Right lobe of liver (tissue), 6 donors: ENCODE results near the gene ETV3L. TPM values are rescaled to one million over a fixed set of nuclear protein-coding genes. Genes with fewer than 3 reads are reported as not detected.

ENCODE experiments used
- ATAC-seq, 4 donors: fragments of 200-7000 bp; cut with Tn5 transposase; one replicate each; pipeline ENCODE4 v1.9.1; 2020; ENCODE audit warnings: mild to moderate bottlenecking in 4 of 4, moderate library complexity in 4 of 4
- DNase-seq, 3 donors: peaks; one replicate each; pipeline ENCODE4 v3.0.0-alpha.2; 2020
- H3K27ac ChIP-seq, 3 donors: fragments of 200-600 bp; one replicate each; pipeline ENCODE4 v1.8.0; 2022
- H3K27me3 ChIP-seq, 2 donors: fragments of 200-600 bp; one replicate each; pipeline ENCODE4 v1.8.0; 2022
- H3K36me3 ChIP-seq, 4 donors: fragments of 200-600 bp; sonication (generic) in 1 of 4; one replicate each; pipeline versions ENCODE4 v1.5.1 to v1.8.0; 2017 to 2022; ENCODE audit warnings: control low read depth in 1 of 4
- H3K4me1 ChIP-seq, 4 donors: fragments of 200-600 bp; sonication (generic) in 1 of 4; one replicate each; pipeline versions ENCODE4 v1.5.1 to v1.8.0; 2017 to 2022; ENCODE audit warnings: control low read depth in 1 of 4
- H3K4me3 ChIP-seq, 3 donors: fragments of 200-600 bp; one replicate each; pipeline ENCODE4 v1.8.0; 2022
- H3K9me3 ChIP-seq, 4 donors: fragments of 200-600 bp; sonication (generic) in 1 of 4; one replicate each; pipeline versions ENCODE4 v1.5.1 to v1.8.0; 2017 to 2022; ENCODE audit warnings: control low read depth in 1 of 4
- CTCF ChIP-seq, 4 donors: fragments of 200-600 bp in 3 of 4; fragments of 450-650 bp in 1 of 4; IDR thresholded peaks; one replicate each; pipeline versions ENCODE4 v1.5.1 to v1.8.0; 2016 to 2022; ENCODE audit warnings: antibody characterized with exemption in 4 of 4, mild to moderate bottlenecking in 2 of 4
- POLR2A ChIP-seq: fragments of 450-650 bp; IDR thresholded peaks from one replicate; pipeline ENCODE4 v1.6.1; 2017; ENCODE audit warnings: antibody characterized with exemption, mild to moderate bottlenecking
- WGBS: methylation state at CpG from one replicate; pipeline ENCODE4 v1.1.6; 2018; ENCODE audit warnings: low coverage, low lambda C conversion rate; ENCODE audit not compliant: insufficient coverage; ENCODE audit errors: missing lambda C conversion rate; 5-methylcytosine and 5-hydroxymethylcytosine counted together
- intact Hi-C, 2 donors: fragments of 100-400 bp; cut with DNase I; formaldehyde crosslinking; loops; one replicate each; pipeline versions ENCODE4 v1.11.2 to v1.14.1; 2022
- total RNA-seq, 6 experiments: library from RNA; depleted of rRNA in 2 of 6; stranded (reverse); fragments of >200 nt in 2 of 6; fragmentation: NEBNext Ultra II Directional in 3 of 6; extraction: Animal tissue kit (Norgen Biotek cat#: 25700) in 3 of 6; gene quantifications; one replicate each; pipeline versions ENCODE4 v1.1.0 to v1.2.4, GENCODE V29; 2016 to 2023
- donor health status: DM: no; HTN: yes; CAD: no.
- donor health status: DM: no; HTN: no; CAD: no.
- donor health status: DM: no; HTN: no; CAD: no.
- donor health status: DM: no; HTN: yes; CAD: no.
- donor health status: DM: no; HTN: yes; CAD: no.

Gene ETV3L
- total RNA-seq, 6 experiments from 2014 or later: not detected

DNA sequence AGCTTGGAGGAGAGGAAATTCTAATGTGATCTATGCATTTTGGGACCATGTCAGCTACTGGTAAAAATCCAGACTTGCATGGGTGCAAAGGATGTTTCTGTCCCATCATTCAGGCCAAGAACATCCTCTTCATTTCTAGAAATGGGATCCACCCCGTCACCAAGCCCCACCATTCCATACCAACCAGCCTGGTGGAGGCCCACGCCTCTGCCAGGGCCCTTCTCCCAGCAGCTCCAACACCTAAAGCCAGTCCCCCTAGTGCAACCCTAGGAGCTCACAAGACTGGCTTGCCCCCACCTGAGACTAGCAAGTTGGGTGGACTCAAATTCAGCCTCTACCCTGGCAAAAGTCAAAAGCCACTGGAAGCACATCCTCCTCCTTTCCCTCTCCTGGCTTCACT lies 55.9 kb downstream of the ETV3L start:
- Histone ChIP-seq H3K36me3 (no peaks in the 10 kb centered on the region), H3K4me3 (no peak overlapping the region), H3K9me3 (no peaks in the 10 kb centered on the region), H3K4me1 (peaks cover 0 to 41% (median 10%) of the 10 kb centered on the region in 4 donors), H3K27me3 (no peaks in the 10 kb centered on the region), H3K27ac (no peak overlapping the region)
- DNase-seq: no peak
- WGBS: 93% methylated on average over 2 of the region's 2 CpGs
- no peak for ATAC-seq
- no peak for TF ChIP-seq CTCF (IDR thresholded peaks at IDR 0.05)
- TF ChIP-seq POLR2A: no peak
- intact Hi-C loops: no loop called here

GRCh38 chr1:157042846-157043245 lies 56.8 kb downstream of the ETV3L start:
- intact Hi-C loops: no loop called here
- no peak for TF ChIP-seq POLR2A
- no peak for TF ChIP-seq CTCF (IDR thresholded peaks at IDR 0.05)
- DNase-seq (no peak), ATAC-seq (no peak)
- WGBS: 42% methylated on average over 2 of the region's 2 CpGs
- Histone ChIP-seq H3K4me1 (peaks cover 0 to 41% (median 10%) of the 10 kb centered on the region in 4 donors), H3K27me3 (no peaks in the 10 kb centered on the region), H3K27ac (no peak overlapping the region), H3K36me3 (no peaks in the 10 kb centered on the region), H3K4me3 (no peak overlapping the region), H3K9me3 (no peaks in the 10 kb centered on the region)

Other genes with a start within 250 kb of the ETV3L start
- not detected for gene INSRR, start 240.7 kb downstream of the ETV3L start, total RNA-seq
- gene NTRK1, start 238.9 kb downstream of the ETV3L start, total RNA-seq: not detected
- 1 to 10 TPM; 2.2 to 9.8 (median 3.6) TPM for gene PEAR1, start 206.1 kb downstream of the ETV3L start, total RNA-seq
- under 1 TPM in 2 of 6 experiments, not detected in 4; 0.12 to 0.20 TPM for gene LRRC71, start 179.2 kb downstream of the ETV3L start, total RNA-seq
- gene ARHGEF11, start 54.1 kb downstream of the ETV3L start, total RNA-seq: 10 to 100 TPM; 10.5 to 18.7 (median 12.8) TPM
- gene ETV3, start 38.6 kb upstream of the ETV3L start, total RNA-seq: 1 to 10 TPM; 4.9 to 7.8 (median 6.5) TPM